Middle frontal gyrus (tissue), 1 donor: ENCODE measurements around the gene CXorf66.
A peak's percentile ranks its signal among the peaks of the same experiment; 100 is the strongest.
"Not testable (repeated sequence)": the region's sequence is repeated elsewhere in the genome, so short reads cannot be mapped to it uniquely, and the experiment has no call there.

Source experiments
- DNase-seq: peaks from one replicate; pipeline ENCODE4 v3.0.0-alpha.2; 2015; ENCODE audit warnings: low spot score; ENCODE audit errors: extremely low spot score

The CXorf66 gene, protein sequence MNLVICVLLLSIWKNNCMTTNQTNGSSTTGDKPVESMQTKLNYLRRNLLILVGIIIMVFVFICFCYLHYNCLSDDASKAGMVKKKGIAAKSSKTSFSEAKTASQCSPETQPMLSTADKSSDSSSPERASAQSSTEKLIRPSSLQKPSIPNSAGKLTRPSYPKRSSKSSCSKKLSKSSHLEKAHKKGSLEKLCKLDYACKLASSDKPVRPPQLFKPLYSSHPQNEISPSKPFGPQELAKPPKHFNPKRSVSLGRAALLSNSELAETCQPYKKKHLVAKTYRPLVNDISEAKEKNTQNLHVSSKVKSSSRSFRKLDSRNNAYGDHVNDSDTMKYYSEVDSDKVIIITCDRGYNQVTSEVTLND

DNA sequence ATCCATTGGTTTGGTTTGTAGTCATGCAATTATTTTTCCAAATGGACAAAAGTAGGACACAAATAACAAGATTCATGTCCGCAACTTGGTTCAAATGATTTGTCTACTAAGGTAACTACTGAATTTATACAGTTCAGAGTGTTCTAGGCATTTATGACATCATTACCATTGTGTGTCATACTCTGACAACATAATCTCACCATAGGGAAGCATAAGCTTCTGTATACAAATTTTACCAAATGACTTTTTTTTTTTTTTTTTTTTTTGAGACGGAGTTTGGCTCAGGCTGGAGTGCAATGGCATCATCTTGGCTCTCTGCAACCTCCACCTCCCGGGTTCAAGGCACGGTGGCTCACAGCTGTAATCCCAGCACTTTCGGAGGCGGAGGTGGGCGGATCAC lies at the start of gene CXorf66:
CXorf66 (minus strand) TSS at position 101 of the 400 bp plus-strand sequence; CDS start at position 76, 25 bp downstream.
- DNase-seq, result no peak

DNA sequence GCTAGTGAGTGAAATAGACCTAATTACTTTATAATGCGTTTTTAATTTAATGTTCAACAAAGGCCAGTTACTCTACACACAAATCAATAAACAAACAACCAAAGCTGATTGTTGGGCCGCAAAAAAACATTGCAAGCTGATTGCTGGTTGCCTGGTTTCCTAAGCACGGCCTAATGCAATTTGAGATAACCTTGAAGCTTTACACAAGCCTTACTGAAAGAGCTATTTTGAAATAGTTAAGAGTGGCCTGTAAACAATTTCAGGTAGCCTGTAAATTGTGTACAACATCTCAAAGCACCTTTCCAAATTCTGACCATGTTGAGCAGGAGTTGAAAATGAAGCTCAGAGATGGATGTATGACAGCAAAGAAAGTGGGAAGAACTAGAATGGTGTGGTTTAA lies 17.5 kb upstream of the CXorf66 start:
- no peak for DNase-seq

DNA sequence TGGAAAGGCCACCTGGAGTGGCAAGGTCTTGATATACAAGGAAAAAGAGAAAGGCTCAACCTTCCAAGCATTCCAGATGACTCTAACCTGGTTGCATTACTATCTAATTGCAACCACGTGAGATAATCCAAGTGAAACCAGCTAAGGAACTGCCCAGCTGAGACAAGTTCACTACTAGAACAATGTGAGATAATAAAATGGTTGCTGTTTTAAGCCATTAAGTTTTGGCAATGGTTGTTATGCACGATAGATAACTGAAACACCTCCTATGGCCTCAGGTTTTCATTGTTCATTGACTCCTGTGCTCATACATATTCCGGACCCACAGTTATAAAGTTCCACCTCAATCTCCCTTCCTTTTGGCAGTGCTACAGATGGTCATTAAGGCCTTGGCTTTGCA lies 9.2 kb upstream of the CXorf66 start:
- DNase-seq, result no peak

DNA sequence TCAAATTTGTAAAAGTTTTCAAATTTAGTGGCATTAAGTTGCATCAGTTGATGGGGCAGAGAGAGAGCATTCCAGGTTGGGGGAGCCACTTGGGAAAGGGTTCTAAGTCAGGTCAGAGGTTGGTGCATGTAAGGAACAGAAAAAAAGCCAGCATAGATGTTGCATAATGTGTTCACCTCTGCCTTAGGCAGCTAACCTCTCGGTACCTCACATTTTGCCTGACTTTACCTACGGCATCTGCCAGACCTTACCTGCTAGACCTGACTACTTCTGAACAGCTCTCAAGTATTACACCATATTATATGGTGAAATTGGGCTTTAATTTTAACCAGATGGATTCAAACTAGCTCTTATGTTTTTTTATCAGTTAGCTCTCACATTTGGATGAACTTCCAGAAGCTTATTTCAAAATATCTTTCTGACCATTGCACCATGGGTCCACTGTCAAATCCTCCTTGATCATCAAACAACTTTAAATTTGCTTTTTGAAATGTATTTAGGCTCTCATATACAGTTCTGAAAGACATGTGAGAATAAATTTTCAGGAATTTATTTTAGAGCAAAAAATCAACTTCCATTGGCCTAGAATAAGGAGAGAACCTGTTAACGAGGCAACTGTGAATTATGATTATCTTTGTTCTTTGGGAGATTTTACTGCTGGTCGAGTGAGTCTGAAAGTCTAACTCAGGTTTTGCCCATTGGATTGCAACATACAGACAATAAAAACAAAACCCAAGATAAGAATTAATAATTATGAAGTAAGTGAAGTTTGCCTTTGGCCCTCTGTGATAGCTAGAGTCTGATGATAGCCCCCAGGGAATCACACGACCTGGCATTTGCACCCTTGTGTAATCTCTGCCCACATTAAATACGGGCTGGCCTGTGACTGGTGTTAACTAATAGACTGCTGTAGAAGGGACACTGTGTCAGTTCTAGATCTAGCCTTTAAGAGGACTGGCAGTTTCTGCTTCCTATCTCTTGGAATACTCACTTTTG lies 7.6 kb upstream of the CXorf66 start:
- DNase-seq, result no peak

DNA sequence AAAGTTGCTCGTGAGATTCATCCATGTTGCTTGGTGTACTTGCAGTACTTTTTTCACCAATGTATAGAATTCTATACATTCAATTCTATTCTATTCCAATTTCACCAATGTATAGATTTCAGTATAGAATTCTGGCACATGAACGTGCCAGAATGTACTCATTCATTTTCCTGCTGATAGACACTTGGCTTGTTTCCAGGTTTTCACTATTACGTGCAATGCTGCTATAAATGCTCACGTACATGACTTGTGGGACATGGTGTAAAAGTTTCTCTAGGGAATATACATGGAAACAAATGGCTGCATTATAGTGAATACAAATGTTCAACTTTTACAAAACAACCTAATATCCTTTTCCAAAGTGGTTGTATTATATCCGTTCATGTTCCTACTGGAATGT lies 6.8 kb upstream of the CXorf66 start:
- no peak for DNase-seq

DNA sequence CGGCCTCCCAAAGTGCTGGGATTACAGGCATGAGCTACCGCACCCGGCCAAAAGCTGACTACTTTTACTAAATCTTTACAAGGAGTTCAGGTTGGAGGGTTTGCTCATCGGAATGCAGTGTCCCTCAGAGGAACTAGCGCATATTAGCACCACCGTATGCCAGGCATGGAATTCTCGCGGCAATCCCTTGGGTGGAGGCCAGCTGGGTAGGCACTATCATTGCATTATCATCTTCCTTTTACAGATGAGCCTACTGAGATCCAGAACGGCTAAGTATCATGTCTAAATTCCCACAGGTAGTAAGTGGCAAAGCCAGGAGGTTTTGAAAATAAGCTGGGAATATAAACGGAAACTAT lies 6.1 kb upstream of the CXorf66 start:
- DNase-seq, result no peak

DNA sequence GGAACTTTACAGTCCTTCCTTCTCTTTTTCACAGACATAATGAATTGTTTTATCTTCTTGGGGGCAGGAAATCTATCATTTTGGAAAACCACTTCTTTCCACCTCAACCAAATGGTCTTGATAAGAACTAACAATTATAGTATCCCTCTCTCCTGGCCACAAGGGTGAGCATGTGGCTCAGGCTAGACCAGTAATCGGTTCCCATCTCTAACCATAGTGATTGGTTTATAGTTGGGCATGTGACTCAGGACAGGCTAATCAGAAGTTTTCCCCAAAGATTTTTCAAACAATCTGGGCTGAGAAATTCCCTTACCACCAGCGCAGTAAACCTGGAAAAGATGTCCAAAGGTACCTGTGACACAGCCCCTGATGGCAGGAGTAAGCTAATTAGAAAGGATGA lies 4.0 kb upstream of the CXorf66 start:
- no peak for DNase-seq

DNA sequence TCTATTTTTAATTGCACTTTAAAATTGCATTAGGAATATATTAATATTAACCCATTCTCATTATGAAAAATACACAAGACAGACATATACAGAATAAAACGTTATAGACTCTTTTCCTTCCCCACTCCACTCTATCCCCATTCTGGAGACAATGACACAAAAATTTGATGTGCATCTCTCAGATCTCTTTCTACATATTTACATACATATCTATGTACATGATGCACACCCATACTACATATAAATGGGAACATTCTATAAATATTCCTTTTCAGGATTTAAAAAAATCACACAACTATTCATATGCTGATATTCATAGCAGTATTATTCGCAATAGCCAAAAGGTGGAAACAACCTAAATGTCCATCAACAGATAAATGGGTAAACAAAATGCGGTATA lies 2.4 kb upstream of the CXorf66 start:
- no peak for DNase-seq

DNA sequence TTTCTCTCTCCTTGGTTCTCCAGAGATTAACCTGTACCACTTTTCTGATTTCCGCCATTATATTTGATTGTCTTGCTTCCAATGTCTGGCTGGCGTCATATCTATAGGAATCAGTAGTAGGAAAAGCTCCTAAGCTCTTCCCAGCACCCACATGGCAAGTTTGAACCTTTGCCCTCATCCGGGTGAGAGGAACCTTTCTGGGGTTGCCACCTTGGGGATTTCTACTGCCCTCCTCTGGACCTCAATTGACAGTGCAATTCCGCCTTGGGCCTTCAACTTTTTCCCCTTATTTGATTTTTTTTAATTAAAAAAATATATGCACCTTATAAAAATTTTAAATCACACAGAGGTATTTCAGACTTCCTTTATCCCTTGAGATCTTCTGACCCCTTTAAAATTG lies 2.0 kb upstream of the CXorf66 start:
- DNase-seq, result no peak

DNA sequence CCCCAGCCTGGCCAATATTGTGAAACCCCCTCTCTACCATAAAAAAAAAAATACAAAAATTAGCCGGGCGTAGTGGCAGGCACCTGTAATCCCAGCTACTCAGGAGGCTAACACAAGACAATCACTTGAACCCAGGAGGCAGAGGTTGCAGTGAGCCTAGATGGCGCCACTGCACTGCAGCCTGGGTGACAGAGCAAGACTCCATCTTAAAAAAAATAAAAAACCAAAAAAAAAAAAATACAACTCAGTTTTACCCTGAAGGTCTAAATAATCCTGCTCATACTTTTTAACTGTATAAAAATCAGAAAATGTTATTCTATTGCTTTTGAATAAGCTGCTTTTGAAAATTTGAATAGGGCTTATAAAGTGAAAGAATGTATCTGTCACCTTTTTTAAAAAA lies 838 bp upstream of the CXorf66 start:
- not testable (repeated sequence) for DNase-seq

DNA sequence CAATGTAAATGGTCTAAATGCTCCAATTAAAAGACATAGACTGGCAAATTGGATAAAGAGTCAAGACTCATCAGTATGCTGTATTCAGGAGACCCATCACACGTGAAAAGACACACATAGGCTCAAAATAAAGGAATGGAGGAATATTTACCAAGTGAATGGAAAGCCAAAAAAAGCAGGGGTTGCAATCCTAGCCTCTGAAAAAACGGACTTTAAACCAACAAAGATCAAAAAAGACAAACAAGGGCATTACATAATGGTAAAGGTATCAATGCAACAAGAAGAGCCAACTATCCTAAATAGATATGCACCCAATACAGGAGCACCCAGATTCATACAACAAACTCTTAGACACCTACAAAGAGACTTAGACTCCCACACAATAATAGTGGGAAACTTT lies 4.2 kb downstream of the CXorf66 start:
- not testable (repeated sequence) for DNase-seq

DNA sequence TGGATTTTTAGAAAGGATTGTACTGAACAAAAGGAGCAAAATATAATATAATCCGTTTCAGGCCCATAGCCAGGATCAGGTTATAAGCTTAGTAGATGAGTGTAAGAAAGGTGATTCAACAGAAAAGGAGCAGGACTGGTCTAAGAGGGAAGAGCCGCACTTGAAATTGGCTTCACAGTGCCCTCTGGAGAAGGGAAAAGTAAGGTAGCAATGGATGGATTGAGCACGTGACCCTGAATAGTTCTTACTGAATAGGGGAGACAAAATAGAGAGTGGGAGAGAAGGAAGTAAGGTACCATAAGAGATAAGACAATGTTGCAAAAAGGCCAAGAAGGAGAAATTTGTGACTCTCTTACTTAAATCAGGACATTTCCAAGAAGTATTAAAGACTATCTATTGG lies 15.6 kb downstream of the CXorf66 start:
- DNase-seq, result no peak

DNA sequence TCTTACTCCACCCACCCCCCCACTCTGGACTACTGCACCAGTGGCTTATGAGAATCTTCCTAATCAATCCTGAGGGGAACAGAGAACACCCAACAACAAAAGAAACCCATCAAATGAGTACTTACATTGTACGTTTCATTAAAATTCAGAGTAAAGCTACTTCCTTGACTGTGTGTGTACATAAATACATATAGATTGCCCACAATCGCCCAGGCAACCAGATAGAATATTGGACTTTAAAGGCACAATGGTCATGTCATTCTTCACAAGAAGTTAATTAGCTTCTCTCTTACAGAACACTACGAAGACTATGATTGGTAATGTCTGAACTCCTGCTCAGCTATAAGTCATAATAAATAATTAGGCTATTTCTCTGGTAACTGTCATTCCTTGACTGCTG lies 20.2 kb downstream of the CXorf66 start:
- DNase-seq, result no peak

DNA sequence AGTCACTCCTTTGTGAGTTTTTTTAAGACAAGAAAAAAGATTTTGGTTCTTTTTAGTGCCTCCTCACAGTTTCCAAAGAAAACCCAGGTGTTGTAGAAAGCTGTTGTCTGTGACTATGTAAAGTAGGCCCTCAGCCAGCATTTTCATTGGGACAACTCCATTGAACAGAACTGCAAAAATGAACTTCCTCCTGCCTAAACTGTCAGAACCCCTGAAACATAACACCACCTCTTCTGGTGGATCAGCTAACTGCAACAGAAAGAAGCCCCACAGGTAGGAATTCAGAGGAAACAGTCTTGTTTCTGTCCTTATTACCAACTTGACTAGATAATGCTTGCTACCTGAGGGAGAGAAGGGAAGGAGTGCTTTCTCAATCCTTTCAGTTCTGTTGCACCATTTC lies 29.1 kb downstream of the CXorf66 start:
- no peak for DNase-seq

DNA sequence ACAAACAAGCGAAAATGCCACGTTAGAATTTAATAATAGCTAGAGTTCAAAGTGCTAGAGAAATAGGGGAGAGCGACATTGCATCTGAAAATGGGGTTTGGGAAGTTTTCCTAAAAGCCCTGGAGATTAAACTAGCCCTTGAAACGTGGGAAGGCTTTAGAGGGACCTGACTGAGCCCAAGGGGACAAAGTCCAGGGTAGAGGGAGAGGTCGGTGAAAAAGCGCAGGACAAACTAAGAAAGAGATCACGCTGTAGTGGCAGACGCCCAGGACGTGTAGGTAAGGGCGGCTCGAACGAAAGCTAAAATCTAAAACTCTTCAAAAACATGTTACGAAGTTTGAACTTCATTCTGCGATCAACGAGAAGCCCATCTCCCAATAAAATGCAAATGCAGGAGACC lies 31.4 kb downstream of the CXorf66 start:
- DNase-seq, result no peak

DNA sequence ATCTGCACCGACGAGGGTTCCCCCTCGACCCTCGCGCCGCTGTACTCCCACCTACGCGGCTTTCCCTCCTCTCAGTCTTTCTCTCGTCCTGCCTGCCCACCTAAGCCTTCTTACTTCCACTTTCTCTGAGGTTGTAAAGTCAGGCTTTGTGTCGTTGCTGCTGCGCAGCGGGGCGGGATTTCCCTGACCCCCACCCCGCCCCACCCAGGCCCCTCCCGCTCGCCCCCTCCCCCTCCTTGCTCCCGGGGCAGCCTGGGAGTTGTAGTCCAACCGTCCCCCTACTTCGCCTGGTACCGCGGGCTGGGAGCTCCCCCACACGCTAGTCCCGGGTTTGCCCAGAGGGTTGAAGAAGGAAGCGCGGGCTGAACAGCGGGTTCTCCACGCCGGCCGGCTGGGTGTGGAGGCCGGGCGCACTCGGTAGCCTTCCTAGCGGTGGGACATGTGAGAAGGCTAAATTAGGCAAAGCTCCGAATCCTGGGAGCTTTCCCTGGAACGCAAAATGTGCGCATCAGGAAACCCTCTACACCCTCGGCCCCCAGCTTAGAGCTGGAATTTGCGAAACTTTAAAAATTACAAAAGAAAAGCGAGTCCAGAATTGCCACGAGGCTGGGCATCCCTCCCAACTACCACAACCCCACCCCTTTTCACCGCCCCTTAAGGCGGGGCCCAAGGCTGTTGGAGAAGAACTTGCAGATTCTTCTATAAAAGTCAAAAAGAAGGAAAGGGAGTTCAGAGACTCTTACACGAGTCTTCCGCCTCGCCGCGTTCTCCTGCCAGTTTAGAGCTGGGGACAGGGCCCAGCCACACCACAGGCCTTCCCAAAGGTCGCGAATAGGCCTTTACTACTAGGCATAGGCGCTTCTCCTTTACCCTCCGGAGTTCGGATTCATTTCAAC lies 32.2 kb downstream of the CXorf66 start, which contains the start of gene ATP11C:
ATP11C (minus strand) TSS at position 153 of the 896 bp plus-strand sequence. CDS start 1,011 bp downstream, outside the sequence.
- peak; percentile 36 for DNase-seq

DNA sequence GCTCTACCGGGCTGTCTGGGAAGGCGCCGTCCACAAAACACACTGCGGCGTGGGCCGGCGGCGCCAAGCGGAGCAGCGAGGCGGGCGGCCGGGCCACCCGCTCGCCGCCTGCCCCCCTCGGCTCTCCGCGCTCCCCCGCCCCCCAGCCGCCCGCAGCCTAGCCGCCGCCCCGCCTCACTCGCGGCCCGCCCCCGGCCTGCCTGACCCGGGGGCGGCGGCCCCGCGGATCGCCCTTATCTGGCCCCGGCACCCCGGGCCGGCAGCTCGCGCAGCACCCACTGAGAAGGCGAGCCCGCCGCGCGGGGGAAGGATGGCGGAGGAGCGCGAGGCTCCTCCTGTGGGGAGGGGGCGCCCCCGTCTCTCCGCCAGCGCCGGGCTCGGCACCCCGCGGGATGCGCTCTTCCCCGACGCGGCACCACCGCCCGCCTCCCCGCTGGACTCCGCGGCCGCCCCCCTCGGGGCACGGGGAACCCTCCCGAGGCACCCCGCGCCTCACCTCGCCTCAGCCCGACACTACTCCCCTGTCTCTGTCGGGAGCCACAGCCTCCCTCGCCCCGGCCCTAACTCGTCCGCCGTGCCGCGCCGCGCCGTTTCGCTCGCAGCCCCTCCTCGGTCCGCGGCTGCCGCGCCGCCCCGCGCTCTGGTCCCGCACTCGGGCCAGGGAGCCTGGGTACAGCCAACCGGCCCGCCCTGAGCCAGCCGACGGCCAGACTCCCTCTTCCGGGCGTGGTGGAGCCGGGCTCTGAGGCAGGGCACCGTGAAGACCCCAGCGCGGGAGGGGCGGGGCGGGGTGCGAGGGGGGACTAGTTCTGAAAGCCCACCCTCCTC lies 33.0 kb downstream of the CXorf66 start:
- no peak for DNase-seq

DNA sequence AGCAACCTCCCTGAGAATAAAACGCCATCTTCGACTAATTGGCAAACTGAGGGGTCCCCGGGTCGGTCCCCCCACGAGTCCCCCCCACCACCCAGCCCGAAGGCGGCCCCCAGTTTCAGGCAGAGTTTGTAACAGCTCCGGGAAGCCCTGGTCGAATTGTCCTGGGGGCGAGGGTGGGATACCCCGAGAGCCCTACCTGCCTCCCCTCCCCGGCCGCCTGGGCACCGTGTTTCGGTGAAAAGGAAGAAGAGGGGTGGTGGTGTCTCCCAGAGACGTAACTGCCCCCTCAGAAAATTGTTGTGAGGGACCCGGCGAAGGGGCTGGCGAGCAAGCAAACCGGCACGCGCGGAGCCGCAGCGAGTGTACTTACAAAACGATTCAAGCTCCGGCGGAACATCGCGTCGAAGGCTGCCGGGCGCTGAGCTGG lies 33.7 kb downstream of the CXorf66 start:
- DNase-seq, result no peak

DNA sequence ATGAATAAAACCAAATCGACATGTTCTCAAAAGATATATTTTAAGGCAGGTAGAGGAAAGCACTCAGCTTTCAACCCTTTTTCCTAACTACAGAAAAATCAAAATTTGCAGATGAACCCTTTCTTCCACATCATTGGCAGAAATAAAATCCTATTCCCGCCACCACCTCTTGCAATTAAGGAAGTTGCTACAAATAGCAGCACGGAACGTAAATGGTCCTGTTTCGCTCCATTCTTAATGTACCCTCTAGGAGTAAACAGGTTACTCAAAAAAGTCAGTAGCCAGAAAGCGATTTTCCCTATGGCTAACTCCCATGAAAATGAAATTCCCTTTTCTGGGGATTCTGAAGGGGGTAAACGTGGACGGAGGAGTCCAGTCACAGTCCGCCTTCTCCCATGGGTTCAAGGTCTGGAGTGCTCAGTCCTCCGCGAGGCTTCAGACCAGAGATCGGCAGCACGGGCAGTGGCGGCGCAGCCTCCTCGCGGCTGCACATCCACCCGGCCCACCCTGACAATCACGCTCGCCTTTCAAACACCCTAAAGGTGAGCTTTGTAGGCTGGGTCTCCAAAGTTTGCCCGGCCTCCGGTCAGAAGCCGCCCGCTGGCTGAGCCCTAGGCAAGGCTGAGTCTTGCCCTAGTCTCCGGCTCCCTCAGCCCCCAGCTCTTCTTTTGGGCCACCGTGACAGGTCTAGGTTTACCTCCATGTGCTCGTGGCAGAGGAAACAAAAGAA lies 34.2 kb downstream of the CXorf66 start:
- no peak for DNase-seq

DNA sequence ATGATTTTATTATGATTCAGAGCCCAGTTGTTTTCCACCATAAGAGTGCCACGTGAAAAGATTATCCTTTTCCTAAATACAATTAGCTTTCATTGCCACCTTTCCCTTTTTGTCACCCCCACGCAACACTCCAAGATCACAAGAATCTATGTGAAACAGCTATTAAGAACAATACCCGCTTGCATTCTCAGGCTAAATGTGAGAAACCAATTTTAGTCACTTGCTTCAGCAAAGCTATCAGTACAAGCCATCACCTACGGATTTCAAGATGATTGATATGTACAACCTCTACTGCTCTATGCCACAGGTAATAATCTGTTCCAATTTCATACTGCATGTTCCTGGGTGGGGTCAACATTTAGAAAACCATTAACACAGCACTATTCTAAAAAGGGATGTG lies 34.9 kb downstream of the CXorf66 start:
- DNase-seq, result no peak
